HEK293 (cell line): ENCODE data around the gene KAT5.

ENCODE experiments used
- BCL6B ChIP-seq: fragments of 450-650 bp; formaldehyde crosslinking; IDR thresholded peaks from 2 replicates; pipeline ENCODE4 v1.5.1; 2017; ENCODE audit warnings: missing biosample characterization, missing genetic modification characterization
- HOXD13 ChIP-seq: sonication (generic); formaldehyde crosslinking; IDR thresholded peaks from 2 replicates; pipeline ENCODE4 v1.8.0; 2022; ENCODE audit warnings: missing genetic modification reagents, borderline replicate concordance
- IKZF3 ChIP-seq: fragments of 450-650 bp; IDR thresholded peaks from 2 replicates; pipeline ENCODE4 v1.5.0; 2018; ENCODE audit warnings: missing biosample characterization, mild to moderate bottlenecking, missing genetic modification characterization, moderate library complexity
- KLF8 ChIP-seq: fragments of 450-650 bp; formaldehyde crosslinking; IDR thresholded peaks from 2 replicates; pipeline ENCODE4 v1.5.1; 2016; ENCODE audit warnings: missing biosample characterization, missing genetic modification characterization
- MYNN ChIP-seq: fragments of 450-650 bp; formaldehyde crosslinking; IDR thresholded peaks from 2 replicates; pipeline ENCODE4 v1.5.1; 2016; ENCODE audit warnings: missing biosample characterization, missing genetic modification characterization, borderline replicate concordance
- PATZ1 ChIP-seq: fragments of 450-650 bp; formaldehyde crosslinking; IDR thresholded peaks from 2 replicates; pipeline ENCODE4 v1.5.1; 2016; ENCODE audit warnings: missing biosample characterization, missing genetic modification characterization
- SETDB1 ChIP-seq: IDR thresholded peaks from one replicate; pipeline ENCODE4 v1.6.1; 2017; ENCODE audit warnings: mild to moderate bottlenecking, low read length, moderate library complexity, mixed read lengths; ENCODE audit not compliant: insufficient read length
- SP3 ChIP-seq: fragments of 450-650 bp; formaldehyde crosslinking; IDR thresholded peaks from 2 replicates; pipeline ENCODE4 v1.5.1; 2016; ENCODE audit warnings: missing biosample characterization, missing genetic modification characterization
- ZBTB21 ChIP-seq: fragments of 450-650 bp; formaldehyde crosslinking; IDR thresholded peaks from 2 replicates; pipeline ENCODE4 v1.5.1; 2017; ENCODE audit warnings: missing biosample characterization, missing genetic modification characterization
- ZEB2 ChIP-seq: fragments of 450-650 bp; formaldehyde crosslinking; IDR thresholded peaks from 2 replicates; pipeline ENCODE4 v1.5.1; 2016; ENCODE audit warnings: missing biosample characterization, missing genetic modification characterization
- ZFP41 ChIP-seq: fragments of 450-650 bp; formaldehyde crosslinking; IDR thresholded peaks from 2 replicates; pipeline ENCODE4 v1.5.1; 2016; ENCODE audit warnings: missing biosample characterization, missing genetic modification characterization, borderline replicate concordance
- ZNF121 ChIP-seq: fragments of 450-650 bp; formaldehyde crosslinking; IDR thresholded peaks from 2 replicates; pipeline ENCODE4 v1.5.1; 2016; ENCODE audit warnings: missing biosample characterization, missing genetic modification characterization
- ZNF146 ChIP-seq: fragments of 450-650 bp; formaldehyde crosslinking; IDR thresholded peaks from 2 replicates; pipeline ENCODE4 v1.5.1; 2016; ENCODE audit warnings: missing biosample characterization, missing genetic modification characterization
- ZNF175 ChIP-seq: fragments of 450-650 bp; formaldehyde crosslinking; IDR thresholded peaks from 2 replicates; pipeline ENCODE4 v1.5.1; 2016; ENCODE audit warnings: missing biosample characterization, missing genetic modification characterization
- ZNF223 ChIP-seq: fragments of 450-650 bp; formaldehyde crosslinking; IDR thresholded peaks from 2 replicates; pipeline ENCODE4 v1.5.1; 2016; ENCODE audit warnings: missing biosample characterization, missing genetic modification characterization
- ZNF23 ChIP-seq: fragments of 450-650 bp; formaldehyde crosslinking; IDR thresholded peaks from 2 replicates; pipeline ENCODE4 v1.5.1; 2016; ENCODE audit warnings: missing biosample characterization, missing genetic modification characterization, borderline replicate concordance
- ZNF311 ChIP-seq: fragments of 450-650 bp; formaldehyde crosslinking; IDR thresholded peaks from 2 replicates; pipeline ENCODE4 v1.5.1; 2017; ENCODE audit warnings: missing biosample characterization, missing genetic modification characterization, borderline replicate concordance
- ZNF324 ChIP-seq: fragments of 450-650 bp; formaldehyde crosslinking; IDR thresholded peaks from 2 replicates; pipeline ENCODE4 v1.5.1; 2016; ENCODE audit warnings: missing biosample characterization, missing genetic modification characterization
- ZNF366 ChIP-seq: fragments of 450-650 bp; formaldehyde crosslinking; conservative IDR thresholded peaks from 2 replicates; pipeline ENCODE4 v1.5.1; 2016; ENCODE audit warnings: missing biosample characterization, missing genetic modification characterization
- ZNF394 ChIP-seq: fragments of 450-650 bp; formaldehyde crosslinking; IDR thresholded peaks from 2 replicates; pipeline ENCODE4 v1.5.1; 2016; ENCODE audit warnings: missing biosample characterization, missing genetic modification characterization, mild to moderate bottlenecking, moderate library complexity, borderline replicate concordance
- ZNF433 ChIP-seq: fragments of 450-650 bp; formaldehyde crosslinking; IDR thresholded peaks from 2 replicates; pipeline ENCODE4 v1.5.1; 2016; ENCODE audit warnings: missing biosample characterization, missing genetic modification characterization, low read depth
- ZNF514 ChIP-seq: fragments of 450-650 bp; formaldehyde crosslinking; IDR thresholded peaks from 2 replicates; pipeline ENCODE4 v1.5.1; 2016; ENCODE audit warnings: missing biosample characterization, missing genetic modification characterization
- ZNF555 ChIP-seq: fragments of 450-650 bp; formaldehyde crosslinking; conservative IDR thresholded peaks from 2 replicates; pipeline ENCODE4 v1.5.1; 2017; ENCODE audit warnings: missing biosample characterization, mild to moderate bottlenecking, missing genetic modification characterization, inconsistent platforms
- ZNF560 ChIP-seq: fragments of 450-650 bp; formaldehyde crosslinking; IDR thresholded peaks from 2 replicates; pipeline ENCODE4 v1.5.1; 2017; ENCODE audit warnings: missing biosample characterization, missing genetic modification characterization, borderline replicate concordance
- ZNF571 ChIP-seq: fragments of 450-650 bp; formaldehyde crosslinking; IDR thresholded peaks from 2 replicates; pipeline ENCODE4 v1.5.0; 2017; ENCODE audit warnings: missing biosample characterization, missing genetic modification characterization
- ZNF600 ChIP-seq: fragments of 450-650 bp; formaldehyde crosslinking; IDR thresholded peaks from 2 replicates; pipeline ENCODE4 v1.5.1; 2016; ENCODE audit warnings: missing biosample characterization, missing genetic modification characterization
- ZNF629 ChIP-seq: fragments of 450-650 bp; formaldehyde crosslinking; IDR thresholded peaks from 2 replicates; pipeline ENCODE4 v1.5.1; 2017; ENCODE audit warnings: missing biosample characterization, missing genetic modification characterization
- ZNF843 ChIP-seq: fragments of 450-650 bp; formaldehyde crosslinking; IDR thresholded peaks from 2 replicates; pipeline ENCODE4 v1.5.1; 2016; ENCODE audit warnings: missing biosample characterization, missing genetic modification characterization
- TF ChIP-seq, protein P1 (sequence below): fragments of 450-650 bp; formaldehyde crosslinking; IDR thresholded peaks from 2 replicates; pipeline ENCODE4 v1.5.0; 2017; ENCODE audit warnings: missing biosample characterization, missing genetic modification characterization, borderline replicate concordance
- TF ChIP-seq, protein P2 (sequence below): fragments of 450-650 bp; formaldehyde crosslinking; IDR thresholded peaks from 2 replicates; pipeline ENCODE4 v1.5.1; 2016; ENCODE audit warnings: missing biosample characterization, missing genetic modification characterization
- TF ChIP-seq, protein P3 (sequence below): fragments of 450-650 bp; formaldehyde crosslinking; IDR thresholded peaks from 2 replicates; pipeline ENCODE4 v1.5.1; 2016; ENCODE audit warnings: missing biosample characterization, missing genetic modification characterization

The KAT5 gene

GRCh38 chr11:65720211-65720934, 8.3 kb downstream of the KAT5 start, which contains the start of gene RNASEH2C (continued):
- TF ChIP-seq, protein P1, sequence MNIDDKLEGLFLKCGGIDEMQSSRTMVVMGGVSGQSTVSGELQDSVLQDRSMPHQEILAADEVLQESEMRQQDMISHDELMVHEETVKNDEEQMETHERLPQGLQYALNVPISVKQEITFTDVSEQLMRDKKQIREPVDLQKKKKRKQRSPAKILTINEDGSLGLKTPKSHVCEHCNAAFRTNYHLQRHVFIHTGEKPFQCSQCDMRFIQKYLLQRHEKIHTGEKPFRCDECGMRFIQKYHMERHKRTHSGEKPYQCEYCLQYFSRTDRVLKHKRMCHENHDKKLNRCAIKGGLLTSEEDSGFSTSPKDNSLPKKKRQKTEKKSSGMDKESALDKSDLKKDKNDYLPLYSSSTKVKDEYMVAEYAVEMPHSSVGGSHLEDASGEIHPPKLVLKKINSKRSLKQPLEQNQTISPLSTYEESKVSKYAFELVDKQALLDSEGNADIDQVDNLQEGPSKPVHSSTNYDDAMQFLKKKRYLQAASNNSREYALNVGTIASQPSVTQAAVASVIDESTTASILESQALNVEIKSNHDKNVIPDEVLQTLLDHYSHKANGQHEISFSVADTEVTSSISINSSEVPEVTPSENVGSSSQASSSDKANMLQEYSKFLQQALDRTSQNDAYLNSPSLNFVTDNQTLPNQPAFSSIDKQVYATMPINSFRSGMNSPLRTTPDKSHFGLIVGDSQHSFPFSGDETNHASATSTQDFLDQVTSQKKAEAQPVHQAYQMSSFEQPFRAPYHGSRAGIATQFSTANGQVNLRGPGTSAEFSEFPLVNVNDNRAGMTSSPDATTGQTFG (tag by site-specific recombination) = no peak
- no peak for TF ChIP-seq ZNF121
- TF ChIP-seq, protein P2, sequence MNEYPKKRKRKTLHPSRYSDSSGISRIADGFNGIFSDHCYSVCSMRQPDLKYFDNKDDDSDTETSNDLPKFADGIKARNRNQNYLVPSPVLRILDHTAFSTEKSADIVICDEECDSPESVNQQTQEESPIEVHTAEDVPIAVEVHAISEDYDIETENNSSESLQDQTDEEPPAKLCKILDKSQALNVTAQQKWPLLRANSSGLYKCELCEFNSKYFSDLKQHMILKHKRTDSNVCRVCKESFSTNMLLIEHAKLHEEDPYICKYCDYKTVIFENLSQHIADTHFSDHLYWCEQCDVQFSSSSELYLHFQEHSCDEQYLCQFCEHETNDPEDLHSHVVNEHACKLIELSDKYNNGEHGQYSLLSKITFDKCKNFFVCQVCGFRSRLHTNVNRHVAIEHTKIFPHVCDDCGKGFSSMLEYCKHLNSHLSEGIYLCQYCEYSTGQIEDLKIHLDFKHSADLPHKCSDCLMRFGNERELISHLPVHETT = no peak
- TF ChIP-seq ZNF560 (tag by site-specific recombination) = no peak
- no peak for TF ChIP-seq ZNF571
- no peak for TF ChIP-seq HOXD13 (CRISPR knock-in tag)
- no peak for TF ChIP-seq ZNF175
- peak; percentile 24; the same call in 1 of the 2 replicates for TF ChIP-seq PATZ1 (tag by site-specific recombination)
- no peak for TF ChIP-seq ZNF555 (tag by site-specific recombination)
- TF ChIP-seq ZNF223 = peak; percentile 70; the same call in 1 of the 2 replicates
- TF ChIP-seq ZNF146 (tag by site-specific recombination) = no peak
- TF ChIP-seq KLF8 (tag by site-specific recombination) = peak; percentile 74; the same call in 1 of the 2 replicates
- TF ChIP-seq ZNF843 (tag by site-specific recombination) = peak; percentile 71; the same call in 1 of the 2 replicates
- TF ChIP-seq ZNF366 = 0 out of 2 replicates have a peak, but pooled peaks have one; percentile 14
- TF ChIP-seq ZNF629 = peak; percentile 47; the same call in 1 of the 2 replicates
- TF ChIP-seq, protein P3, sequence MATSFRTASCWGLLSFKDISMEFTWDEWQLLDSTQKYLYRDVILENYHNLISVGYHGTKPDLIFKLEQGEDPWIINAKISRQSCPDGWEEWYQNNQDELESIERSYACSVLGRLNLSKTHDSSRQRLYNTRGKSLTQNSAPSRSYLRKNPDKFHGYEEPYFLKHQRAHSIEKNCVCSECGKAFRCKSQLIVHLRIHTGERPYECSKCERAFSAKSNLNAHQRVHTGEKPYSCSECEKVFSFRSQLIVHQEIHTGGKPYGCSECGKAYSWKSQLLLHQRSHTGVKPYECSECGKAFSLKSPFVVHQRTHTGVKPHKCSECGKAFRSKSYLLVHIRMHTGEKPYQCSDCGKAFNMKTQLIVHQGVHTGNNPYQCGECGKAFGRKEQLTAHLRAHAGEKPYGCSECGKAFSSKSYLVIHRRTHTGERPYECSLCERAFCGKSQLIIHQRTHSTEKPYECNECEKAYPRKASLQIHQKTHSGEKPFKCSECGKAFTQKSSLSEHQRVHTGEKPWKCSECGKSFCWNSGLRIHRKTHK (tag by site-specific recombination) = no peak
- TF ChIP-seq SP3 = peak; percentile 61; the same call in 1 of the 2 replicates
- no peak for TF ChIP-seq ZNF514
- TF ChIP-seq ZFP41 (tag by site-specific recombination) = no peak
- TF ChIP-seq MYNN = no peak
- TF ChIP-seq ZNF311 (tag by site-specific recombination) = no peak
- TF ChIP-seq ZNF23 (tag by site-specific recombination) = no peak
- TF ChIP-seq SETDB1 = no peak
- TF ChIP-seq ZNF433 = no peak
- peak; percentile 31; the same call in 1 of the 2 replicates for TF ChIP-seq ZEB2 (tag by site-specific recombination)
- 0 out of 2 replicates have a peak, but pooled peaks have one; percentile 45 for TF ChIP-seq ZNF394 (tag by site-specific recombination)
- no peak for TF ChIP-seq BCL6B (tag by site-specific recombination)
- TF ChIP-seq ZNF324 = peak; percentile 67; the same call in 1 of the 2 replicates
- TF ChIP-seq ZBTB21 (tag by site-specific recombination) = peak; percentile 5; the same call in 1 of the 2 replicates
- peak; percentile 32; the same call in 1 of the 2 replicates for TF ChIP-seq ZNF600
- no peak for TF ChIP-seq IKZF3 (tag by site-specific recombination)
